GM08714 (cell line): ENCODE results near the gene KIAA0513.

ENCODE experiments used
- H3K4me3 ChIP-seq: fragments of 200-500 bp; sonication (Bioruptor generic); 2 replicates; pipeline ENCODE4 v1.5.1; 2014; ENCODE audit warnings: mild to moderate bottlenecking, low read length, inconsistent platforms
- ZNF274 ChIP-seq: IDR thresholded peaks from 2 replicates; pipeline ENCODE4 v1.6.1; 2012; ENCODE audit warnings: mild to moderate bottlenecking, low read depth, low read length

KIAA0513 gene

GRCh38 chr16:84999857-85000480, 27.6 kb upstream of the KIAA0513 start:
- TF ChIP-seq ZNF274: no peak

DNA sequence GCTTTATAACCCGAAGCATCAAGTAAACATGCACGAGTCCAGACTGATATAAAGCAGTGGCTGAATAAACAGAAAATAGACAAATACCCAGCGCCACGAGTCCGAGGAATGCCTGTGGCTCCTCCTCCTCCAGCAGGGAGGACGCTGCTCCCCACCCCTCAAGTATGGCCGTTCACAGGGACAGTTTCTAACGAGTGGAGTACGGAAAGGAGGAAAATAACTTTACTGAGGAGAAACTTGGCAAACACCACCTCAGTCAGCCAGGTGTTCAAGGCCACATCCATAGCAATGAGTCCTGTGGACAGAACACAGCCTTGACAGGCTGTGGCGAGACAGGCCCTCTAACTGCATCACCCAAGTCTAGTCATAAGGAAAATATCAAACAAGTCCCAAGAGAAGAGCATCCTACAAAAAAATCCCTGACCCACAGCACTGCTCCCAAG, 25.5 kb upstream of the KIAA0513 start:
- no peak for TF ChIP-seq ZNF274
- H3K4me3 ChIP-seq: no peak overlapping the region

More at GRCh38 chr16:84999857-85000480, 27.6 kb upstream of the KIAA0513 start:
- no peak overlapping the region for H3K4me3 ChIP-seq

- H3K4me3 ChIP-seq: no peak overlapping the region
- no peak for TF ChIP-seq ZNF274
Measured at GRCh38 chr16:85002608-85003007, 25.0 kb upstream of the KIAA0513 start.

DNA sequence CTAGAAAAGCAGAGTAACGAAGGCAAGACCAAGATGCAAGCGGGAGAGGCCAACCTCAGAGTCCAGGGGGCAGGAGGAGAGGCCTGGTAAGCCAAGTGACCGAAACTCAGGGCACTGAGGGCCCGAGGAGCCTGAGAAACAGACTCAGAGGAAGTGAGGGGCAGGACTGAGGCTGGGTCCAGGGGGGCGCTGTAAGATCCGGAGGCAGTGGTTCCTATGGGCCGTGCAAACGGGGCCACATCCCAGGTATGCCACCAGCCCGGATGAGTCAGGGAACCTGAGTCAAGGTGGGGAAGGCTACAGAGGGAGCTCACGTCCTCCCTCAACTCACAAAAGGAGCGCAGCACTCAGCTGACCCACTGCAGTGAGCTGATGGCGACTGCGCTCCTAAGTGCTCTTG, 24.5 kb upstream of the KIAA0513 start:
- H3K4me3 ChIP-seq: no peak overlapping the region
- no peak for TF ChIP-seq ZNF274

- no peak for TF ChIP-seq ZNF274
Measured at GRCh38 chr16:85003725-85004586, 23.6 kb upstream of the KIAA0513 start.

DNA sequence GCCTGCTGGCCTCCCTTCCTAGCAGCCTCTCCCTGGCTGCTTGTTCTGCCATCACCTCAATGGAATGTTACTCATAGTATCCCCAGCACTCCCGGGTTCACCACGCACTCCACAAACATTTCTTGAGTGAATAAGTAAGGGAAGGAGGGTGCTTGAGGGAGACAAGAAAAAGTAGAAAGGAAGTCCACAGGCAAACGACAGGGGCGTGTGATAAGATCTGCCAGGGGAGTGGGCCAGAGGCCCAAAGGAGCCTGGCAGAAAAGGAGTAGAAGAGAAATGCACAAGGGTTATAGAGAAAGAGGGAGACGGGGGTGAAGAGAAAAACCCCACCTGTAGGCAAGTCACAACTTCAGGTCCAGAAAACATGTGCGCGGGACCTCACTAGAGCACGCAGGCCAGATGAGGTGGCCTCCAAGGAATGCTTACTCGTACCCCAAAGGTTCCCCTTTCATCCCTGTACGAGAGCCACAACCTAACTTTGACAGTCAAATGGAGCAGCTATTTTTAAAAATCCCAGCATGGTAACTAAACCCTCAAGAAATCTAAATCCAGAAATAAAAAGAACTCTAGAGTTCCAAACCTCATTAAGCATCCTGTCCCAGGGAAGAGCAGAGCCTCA, 22.9 kb upstream of the KIAA0513 start:
- no peak overlapping the region for H3K4me3 ChIP-seq
- TF ChIP-seq ZNF274: no peak

More at GRCh38 chr16:85003725-85004586, 23.6 kb upstream of the KIAA0513 start:
- H3K4me3 ChIP-seq: no peak overlapping the region

GRCh38 chr16:85005285-85006069, 22.1 kb upstream of the KIAA0513 start:
- TF ChIP-seq ZNF274: no peak

DNA sequence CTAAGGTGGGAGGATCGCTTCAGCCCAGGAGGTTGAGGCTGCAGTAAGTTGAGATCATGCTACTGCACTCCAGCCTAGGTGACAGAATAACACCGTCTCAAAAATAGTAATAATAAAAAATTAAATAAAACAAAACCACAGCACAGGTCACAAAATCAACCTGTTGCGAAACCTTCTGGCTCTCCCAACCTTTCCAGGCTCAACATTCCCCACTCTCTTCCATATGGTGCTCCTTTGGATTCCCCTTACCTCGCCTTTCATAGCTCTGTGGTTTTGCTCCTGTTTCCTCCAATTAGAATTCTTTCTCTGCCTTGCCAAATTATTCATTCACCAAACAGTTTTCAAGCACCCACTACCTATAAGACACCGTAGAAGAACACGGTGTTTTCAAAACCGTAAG, 21.0 kb upstream of the KIAA0513 start:
- TF ChIP-seq ZNF274: no peak
- no peak overlapping the region for H3K4me3 ChIP-seq

More at GRCh38 chr16:85005285-85006069, 22.1 kb upstream of the KIAA0513 start:
- no peak overlapping the region for H3K4me3 ChIP-seq

- TF ChIP-seq ZNF274: no peak
- no peak overlapping the region for H3K4me3 ChIP-seq
Measured at GRCh38 chr16:85007496-85008214, 19.9 kb upstream of the KIAA0513 start.

- TF ChIP-seq ZNF274: no peak
Measured at GRCh38 chr16:85008271-85008670, 19.3 kb upstream of the KIAA0513 start.

GRCh38 chr16:85010446-85010930, 17.1 kb upstream of the KIAA0513 start:
- peak overlapping the region; percentile 100 for H3K4me3 ChIP-seq

More at GRCh38 chr16:85008271-85008670, 19.3 kb upstream of the KIAA0513 start:
- H3K4me3 ChIP-seq: no peak overlapping the region

GRCh38 chr16:85010931-85011845, 16.4 kb upstream of the KIAA0513 start, which contains the start of gene ZDHHC7:
Gene ZDHHC7 (minus strand): TSS chr16:85011535. CDS start chr16:84990618, 20,917 bp downstream.
- H3K4me3 ChIP-seq: peak within 1 kb of the TSS; percentile 100
- TF ChIP-seq ZNF274: no peak

More at GRCh38 chr16:85010446-85010930, 17.1 kb upstream of the KIAA0513 start:
- TF ChIP-seq ZNF274: no peak
